NCI-H2107 treated with DMSO at 0.1 percent for 48 hours (cell line): ENCODE results near the gene FOXP4.

ENCODE experiments used
- DNase-seq: peaks from one replicate; lab custom pipeline; 2025; ENCODE audit not compliant: unreplicated experiment; lab: John Stamatoyannopoulos, UW

The FOXP4 gene

DNA sequence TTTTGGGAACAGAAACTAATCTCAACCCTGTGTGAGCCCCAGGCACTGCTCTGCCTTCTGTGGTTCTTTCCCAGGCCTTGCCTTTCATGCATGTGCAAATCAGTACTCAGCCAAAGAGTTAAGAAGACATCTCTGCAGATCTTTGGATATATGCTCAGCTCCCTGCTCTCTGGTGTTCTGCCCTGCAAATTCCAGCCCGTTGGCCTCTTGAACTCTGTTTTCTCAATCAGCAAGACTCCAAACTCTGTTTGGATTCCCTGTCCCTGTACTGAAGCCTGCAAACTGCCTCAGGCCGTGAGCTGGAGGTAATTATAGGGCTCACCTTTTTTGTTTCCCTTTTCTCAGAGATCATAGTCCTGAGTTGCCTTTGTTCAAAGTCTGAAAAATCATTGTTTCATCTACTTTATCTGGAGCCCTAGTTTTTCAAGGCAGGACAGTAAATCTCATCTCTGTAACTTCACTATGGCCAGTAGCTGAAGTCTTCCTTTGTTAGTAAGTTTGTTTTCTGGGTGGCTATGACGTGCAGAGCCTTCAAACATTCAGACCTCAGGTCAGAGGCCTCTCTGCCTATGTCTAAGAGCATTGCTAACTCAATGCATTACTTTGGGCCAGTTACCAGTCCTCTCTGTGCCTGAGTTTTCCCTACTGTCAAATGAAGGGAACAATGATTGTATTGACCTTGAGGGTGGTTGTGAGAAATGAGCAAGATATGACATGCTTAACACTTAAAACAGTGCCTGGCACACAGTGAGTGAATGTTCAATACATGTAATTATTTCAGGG is 76.2 kb downstream of the FOXP4 start:
- no peak for DNase-seq

DNA sequence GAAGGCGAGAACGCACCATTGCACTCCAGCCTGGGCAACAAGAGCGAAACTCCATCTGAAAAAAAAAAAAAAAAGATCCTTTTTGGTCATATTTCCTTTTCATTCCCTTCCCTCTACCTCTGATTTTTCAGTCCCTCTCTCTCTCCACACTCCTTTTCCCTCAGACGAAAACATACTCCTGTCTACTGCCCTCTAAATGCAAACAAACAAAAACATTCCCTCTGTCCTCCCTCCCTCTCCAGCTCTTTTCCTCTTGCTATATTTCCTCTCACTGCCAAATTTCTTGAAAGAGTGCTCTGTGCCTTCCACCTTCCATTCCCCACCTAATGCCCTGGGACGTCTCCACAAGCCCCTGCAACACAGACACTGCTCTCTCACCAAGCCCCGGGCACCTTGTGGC is 77.1 kb downstream of the FOXP4 start:
- no peak for DNase-seq

GRCh38 chr6:41624621-41625380 is 78.6 kb downstream of the FOXP4 start:
- no peak for DNase-seq

GRCh38 chr6:41625442-41625841 is 79.3 kb downstream of the FOXP4 start:
- no peak for DNase-seq

DNA sequence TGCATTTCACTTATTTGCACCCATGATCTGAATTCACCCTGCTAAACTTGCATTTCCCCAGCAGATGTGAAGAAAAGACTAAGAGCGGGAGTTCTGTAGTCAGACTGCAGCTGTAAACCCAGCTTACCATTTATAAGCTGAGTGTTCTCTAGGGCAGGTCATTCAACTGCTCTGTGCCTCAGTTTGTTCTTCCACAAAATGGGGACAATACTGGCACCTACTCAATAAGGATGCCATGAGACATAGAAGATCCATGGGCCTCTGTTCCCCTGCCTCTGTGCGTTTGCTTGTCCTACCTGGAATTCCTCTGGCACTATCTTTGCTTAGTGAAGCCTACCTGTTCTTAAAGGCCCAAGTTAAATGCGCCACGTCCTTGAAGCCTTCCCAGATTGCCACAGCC is 79.8 kb downstream of the FOXP4 start:
- no peak for DNase-seq

GRCh38 chr6:41626917-41627316 is 80.7 kb downstream of the FOXP4 start:
- DNase-seq: no peak

- no peak for DNase-seq
Measured at GRCh38 chr6:41629128-41629527, 82.9 kb downstream of the FOXP4 start.

DNA sequence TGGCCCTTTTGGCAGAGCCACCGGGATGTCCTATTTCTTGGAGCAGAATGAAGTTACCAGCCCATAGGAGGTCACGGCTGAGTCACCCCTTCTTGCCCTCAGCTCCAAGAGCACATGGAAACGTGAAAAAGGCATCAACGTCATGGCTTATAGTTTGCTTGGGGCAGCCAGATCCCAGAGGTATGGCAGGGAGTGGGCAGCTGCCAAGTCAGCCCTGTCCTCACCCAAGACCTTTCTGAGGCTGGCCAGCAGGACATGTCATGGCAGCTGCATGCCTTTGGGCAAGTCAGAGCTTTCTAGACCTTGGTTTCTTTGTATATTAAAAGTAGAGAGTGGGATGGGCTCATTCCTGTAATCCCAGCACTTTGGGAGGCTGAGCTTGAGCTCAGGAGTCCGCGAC is 83.9 kb downstream of the FOXP4 start:
- DNase-seq: no peak

- DNase-seq: no peak
Measured at GRCh38 chr6:41630946-41631345, 84.8 kb downstream of the FOXP4 start.

DNA sequence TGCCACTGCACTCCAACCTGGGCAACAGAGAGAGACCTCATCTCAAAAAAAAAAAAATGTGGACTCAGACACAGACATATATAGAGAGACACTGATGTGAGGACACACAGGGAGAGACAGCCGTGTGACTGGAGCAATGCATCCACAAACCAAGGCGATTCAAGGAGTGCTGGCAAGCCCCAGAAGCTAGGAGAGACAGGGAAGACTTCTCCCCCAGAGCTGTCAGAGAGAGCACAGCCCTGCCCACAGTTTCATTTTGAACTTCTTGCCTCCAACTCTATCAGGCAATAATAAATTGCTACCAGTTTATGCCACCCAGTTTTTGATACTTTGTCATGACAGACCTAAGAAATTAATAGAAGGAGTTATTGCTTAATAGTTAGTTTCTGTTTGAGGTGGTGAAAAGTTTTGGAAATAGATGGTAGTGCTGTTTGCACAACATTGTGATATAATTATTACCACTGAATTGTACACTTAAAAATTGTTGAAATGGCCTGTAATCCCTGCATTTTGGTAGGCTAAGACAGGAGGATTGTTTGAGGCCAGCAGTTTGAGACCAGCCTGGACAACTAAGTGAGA is 87.0 kb downstream of the FOXP4 start:
- DNase-seq: no peak

DNA sequence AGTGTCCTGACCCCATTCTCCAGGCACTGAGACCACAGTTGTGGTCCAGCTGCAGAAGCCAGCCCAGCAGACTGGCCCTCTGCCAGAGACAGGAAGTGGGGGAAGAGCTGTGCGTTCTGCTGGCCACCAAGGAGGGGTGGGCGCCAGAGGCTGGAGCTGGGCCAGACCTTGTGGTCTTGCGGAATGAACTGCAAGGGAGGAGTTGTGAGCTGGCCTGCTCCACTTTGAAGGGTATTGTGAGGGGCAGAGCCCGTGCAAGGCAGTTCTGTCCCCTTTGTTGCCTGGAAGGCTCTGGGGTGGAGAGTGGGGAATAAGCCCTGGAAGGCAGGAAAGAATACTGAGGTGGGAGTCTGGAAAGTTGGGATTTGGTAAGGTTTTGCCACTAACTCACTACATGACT is 88.5 kb downstream of the FOXP4 start:
- no peak for DNase-seq

DNA sequence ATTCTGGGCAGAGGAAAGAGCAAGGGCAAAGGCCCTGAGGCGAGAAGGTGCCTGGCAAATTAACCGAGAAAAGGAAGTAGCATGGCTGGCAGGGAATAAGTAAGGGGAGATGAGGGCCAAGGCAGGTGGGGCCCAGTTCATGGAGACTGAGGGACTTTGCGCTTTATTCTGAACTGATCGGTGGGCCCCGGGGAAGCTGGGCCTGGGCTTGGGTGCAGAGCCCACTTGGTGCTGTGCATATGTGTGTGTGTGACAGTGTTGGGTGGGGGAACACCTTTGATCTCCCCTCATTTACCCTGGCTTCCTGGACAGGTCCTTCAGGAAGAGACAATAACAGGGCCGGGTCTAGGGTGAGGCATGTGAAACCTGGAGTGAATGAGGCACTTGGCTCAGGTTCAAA is 89.2 kb downstream of the FOXP4 start:
- DNase-seq: no peak

DNA sequence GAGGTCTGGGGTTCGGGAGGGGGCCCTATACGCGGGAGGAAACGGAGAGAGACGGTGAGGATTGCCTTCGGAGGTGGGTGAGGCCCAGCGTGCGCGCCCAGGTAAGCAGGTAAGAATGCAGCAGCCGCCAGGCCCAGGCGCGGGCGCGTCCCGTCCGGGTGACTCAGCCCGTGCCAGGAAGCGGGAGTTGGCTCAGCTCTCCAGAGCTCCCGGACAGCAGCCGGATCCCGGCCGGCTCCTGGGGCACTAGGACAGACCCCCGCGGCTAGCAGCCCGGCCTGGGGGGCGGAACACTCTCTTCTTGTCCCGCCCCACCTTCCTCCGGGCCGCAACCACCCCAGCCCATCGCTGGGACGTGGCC is 90.6 kb downstream of the FOXP4 start:
- DNase-seq: no peak

DNA sequence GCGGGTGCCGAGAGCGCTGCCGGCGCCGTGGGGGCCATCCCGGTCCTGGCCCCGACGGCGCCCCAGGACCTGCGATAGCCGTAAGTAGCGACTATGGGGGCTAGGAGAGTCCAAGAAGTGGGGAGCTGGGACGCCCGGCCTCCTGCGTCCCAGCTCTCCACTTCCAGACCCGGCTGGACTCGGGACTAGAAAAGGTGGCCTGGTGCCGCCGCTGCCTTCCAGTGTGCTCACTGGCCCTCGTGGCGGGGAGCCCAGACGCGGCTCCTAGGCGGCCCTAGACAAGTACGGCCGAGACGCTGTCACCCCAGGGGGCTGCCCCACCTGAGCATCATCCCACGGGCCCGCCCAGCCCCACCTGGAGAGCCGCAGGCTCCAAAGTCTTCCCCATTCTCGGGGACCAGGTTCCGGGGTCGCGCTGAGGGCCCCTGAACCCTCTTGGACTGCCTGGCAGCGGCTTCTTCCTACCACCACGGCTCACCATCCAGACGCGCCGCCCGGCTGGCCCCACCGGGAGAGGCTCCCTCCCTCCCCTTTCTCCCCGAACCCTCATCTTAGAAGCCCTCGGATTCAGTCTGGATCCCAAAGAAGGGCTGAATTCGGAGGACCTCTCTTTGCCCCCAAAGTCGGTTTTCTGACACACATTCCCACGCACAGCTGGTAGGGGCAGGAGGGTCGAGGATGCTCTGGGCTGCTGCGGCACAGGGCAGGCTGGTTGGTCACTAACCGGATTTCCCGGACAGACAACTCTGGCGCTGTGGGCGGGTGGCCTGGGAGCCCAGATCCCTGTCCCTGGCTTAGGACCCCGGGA is 91.2 kb downstream of the FOXP4 start:
- DNase-seq: no peak

DNA sequence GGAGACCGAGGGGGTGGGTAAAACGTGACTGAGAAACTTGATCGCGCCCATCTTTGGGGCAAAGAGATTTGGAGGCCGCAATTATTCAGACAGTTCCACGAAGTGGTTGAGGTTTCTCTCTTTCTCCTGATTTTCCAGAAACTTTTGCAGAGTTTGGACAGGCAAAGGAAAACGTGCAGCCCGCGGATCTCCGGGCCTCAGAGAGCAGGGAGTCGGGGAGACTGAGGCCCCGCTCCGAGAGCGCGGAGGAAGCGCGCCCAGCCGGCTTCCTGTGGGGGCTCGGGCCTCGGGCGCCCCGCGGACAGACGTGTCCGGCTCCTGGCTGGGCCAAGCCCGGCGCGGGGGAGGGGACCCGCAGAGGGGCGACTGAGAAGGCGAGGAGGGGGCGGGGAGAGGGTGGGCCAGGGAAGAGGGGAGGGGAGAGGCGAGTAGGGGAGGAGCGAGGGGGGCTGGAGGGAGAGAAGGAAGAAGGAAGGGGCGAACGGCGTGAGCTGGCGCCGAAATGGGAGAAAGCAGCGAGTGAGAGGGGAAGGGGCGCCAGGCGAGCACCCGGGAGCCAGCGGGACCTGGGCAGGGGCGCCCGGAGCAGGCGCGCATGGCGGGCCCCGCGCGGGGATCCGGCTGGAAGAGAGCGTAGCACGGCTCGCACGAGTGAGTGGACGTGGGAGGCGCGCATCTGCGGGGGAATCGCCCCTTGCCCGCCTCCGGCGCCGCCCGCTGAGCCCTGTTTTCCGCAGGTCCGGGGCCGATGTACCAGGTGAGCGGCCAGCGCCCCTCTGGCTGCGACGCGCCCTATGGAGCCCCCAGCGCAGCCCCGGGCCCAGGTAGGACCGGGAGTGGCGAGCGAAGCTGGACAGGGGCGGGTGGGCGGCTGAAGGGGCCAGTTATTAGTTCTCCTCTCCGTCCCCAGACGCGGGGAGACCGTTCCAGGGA is 92.1 kb downstream of the FOXP4 start, which contains the start of gene MDFI:
MDFI (plus strand) TSS at position 467 of the 933 bp plus-strand sequence; CDS start at position 749, 282 bp downstream.
- no peak for DNase-seq

- no peak for DNase-seq
Measured at GRCh38 chr6:41638935-41639808, 93.0 kb downstream of the FOXP4 start.

- DNase-seq: no peak
Measured at GRCh38 chr6:41639809-41640371, 93.7 kb downstream of the FOXP4 start.

GRCh38 chr6:41640426-41640825 is 94.2 kb downstream of the FOXP4 start:
- DNase-seq: no peak

GRCh38 chr6:41641352-41641925 is 95.3 kb downstream of the FOXP4 start:
- DNase-seq: no peak
